ENCODE measurements around the gene RHBDL2.

Gene RHBDL2

DNA sequence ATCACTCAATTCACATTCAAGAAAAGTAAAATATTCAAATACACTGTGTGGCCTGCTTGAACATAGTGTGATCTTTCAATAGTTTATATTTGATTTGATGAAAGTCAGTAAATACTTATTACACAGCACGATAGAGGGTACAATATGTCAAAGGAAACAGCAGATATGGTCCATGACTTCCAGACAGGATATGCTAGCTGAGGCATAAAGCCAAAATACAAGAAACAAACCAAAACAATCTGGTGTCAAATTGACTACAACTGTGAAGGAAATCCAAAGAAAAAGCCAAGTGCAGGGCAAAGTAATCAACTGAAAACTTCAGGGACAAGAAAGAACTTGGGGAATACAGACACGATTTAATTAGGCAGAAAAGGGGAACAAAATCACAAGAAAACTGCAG is 101.3 kb downstream of the RHBDL2 start:
- TF ChIP-seq FOXP2 (optimal IDR thresholded peaks at IDR 0.05; ENCODE audit: borderline replicate concordance, extremely low read depth, extremely low read length, insufficient read depth) (no peak), SIN3A (IDR thresholded peaks at IDR 0.05; ENCODE audit: borderline replicate concordance, insufficient read depth, low read length) (no peak), TAF1 (IDR thresholded peaks at IDR 0.05; ENCODE audit: borderline replicate concordance, insufficient read depth, low read length) (no peak), POLR2AphosphoS5 (IDR thresholded peaks at IDR 0.05; ENCODE audit: low read depth, low read length) (no peak)
- TF ChIP-seq, protein P1, sequence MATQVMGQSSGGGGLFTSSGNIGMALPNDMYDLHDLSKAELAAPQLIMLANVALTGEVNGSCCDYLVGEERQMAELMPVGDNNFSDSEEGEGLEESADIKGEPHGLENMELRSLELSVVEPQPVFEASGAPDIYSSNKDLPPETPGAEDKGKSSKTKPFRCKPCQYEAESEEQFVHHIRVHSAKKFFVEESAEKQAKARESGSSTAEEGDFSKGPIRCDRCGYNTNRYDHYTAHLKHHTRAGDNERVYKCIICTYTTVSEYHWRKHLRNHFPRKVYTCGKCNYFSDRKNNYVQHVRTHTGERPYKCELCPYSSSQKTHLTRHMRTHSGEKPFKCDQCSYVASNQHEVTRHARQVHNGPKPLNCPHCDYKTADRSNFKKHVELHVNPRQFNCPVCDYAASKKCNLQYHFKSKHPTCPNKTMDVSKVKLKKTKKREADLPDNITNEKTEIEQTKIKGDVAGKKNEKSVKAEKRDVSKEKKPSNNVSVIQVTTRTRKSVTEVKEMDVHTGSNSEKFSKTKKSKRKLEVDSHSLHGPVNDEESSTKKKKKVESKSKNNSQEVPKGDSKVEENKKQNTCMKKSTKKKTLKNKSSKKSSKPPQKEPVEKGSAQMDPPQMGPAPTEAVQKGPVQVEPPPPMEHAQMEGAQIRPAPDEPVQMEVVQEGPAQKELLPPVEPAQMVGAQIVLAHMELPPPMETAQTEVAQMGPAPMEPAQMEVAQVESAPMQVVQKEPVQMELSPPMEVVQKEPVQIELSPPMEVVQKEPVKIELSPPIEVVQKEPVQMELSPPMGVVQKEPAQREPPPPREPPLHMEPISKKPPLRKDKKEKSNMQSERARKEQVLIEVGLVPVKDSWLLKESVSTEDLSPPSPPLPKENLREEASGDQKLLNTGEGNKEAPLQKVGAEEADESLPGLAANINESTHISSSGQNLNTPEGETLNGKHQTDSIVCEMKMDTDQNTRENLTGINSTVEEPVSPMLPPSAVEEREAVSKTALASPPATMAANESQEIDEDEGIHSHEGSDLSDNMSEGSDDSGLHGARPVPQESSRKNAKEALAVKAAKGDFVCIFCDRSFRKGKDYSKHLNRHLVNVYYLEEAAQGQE (IDR thresholded peaks at IDR 0.05; ENCODE audit: insufficient read depth in 1 of 2, low read depth in 2 of 2, low read length in 2 of 2) = no peak

DNA sequence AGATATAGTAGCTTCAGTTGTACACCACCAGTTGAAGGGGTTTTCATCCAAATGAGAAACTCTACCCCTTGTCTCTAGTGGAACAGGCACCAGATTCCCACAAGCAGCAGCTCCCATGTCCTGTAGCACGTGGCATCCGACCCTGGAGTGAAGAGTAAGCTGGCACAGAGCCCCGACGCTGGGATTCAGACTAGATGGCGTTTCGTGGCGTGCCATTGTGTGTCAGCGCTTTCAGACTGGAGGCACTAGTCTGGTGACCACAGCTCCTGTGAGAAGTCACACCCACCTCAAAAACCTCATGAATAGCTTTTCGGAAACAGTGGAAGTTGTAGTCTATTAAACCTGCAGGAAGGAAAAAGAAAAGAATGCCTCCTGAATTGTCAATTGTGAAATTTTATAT is 102.3 kb downstream of the RHBDL2 start:
- TF ChIP-seq, protein P1 (IDR thresholded peaks at IDR 0.05; ENCODE audit: insufficient read depth in 1 of 2, low read depth in 2 of 2, low read length in 2 of 2) = no peak

All from PFSK-1 (cell line).